ENCODE results near the gene TGM2.

The TGM2 gene

DNA sequence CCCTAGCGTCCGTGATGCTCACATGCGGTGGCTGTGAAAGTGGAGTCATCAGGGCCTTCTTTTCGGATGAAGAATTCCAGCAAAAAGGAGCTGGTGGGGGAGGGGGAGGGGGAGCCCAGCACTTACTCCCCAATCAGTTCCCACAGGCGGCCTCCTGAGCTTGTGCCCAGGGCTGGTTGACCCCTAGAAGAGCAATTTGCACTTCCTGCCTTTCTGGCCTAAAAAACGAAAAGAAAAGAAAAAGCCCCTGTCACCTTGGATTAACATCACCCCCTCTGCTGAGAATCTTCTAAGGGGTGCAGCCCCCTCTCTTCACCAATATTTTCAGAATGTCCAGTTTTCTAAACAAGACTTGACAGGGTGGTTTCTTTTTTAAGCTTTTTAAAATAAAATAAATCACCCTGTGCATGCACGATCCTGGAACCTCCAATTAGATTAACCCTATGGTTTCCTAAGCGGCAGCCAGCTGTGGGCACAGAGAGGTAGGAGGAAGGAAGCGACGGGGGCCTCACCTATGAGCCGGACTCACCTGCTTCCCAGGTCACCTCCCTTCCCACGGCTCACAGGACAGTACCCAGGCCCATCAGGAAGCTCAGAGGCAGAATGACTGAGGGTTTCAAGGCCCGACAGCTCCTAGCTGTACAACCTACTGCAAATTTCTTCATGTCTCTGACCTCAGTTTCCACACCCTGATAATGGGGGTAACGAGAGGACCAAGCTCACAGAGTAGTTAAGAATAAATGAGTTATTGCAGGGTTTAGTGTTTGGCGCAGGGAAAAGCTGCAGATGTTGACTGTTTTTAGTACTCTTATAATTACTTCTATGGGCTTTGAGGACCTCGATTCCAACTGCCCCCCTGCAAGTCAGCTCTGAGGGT is 10.5 kb upstream of the TGM2 start:
- DNase-seq: no peak

DNA sequence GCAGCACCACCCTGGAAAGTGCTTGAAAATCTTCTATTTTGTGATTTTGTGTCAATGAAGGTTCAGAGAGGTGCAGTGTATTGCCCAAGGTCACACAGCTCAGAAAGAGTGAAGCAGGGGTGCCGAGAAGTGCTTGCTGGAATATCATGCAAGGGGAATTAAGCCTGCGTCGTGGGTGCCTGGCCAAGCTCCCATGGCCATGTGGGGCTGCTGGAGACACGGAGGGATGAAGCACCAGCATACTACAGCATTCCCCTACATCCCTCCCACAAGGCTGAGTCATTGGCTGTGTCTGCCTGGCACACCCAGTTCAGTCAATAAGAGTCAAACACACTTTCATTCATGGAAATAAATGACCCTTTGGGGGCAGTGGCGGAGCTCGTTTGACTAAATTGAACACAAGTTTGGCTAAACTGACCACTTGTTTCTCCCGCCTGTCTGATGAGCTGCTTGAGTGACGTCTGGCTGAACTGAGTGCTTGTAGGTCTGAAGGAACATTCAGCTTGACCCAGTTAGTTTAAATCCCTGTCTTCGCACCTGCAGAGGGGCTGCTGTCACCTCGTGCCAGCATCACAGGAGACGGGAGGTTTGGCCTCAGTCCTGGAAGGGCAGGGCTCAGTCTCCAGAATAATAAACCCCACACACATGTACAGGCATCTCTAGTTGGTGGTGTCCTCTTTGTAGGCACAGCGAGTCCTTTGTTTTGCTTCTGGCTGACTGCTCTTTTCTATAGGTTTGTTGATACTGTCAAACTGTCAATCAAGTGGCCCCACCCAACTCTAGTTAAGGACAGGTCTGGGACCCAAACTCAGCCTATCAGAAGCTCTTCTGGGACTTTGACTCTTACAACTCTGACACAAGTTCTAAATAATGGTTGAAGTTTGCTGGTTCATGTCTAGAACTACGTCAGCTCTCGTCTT is 8.4 kb upstream of the TGM2 start:
- DNase-seq: no peak

DNA sequence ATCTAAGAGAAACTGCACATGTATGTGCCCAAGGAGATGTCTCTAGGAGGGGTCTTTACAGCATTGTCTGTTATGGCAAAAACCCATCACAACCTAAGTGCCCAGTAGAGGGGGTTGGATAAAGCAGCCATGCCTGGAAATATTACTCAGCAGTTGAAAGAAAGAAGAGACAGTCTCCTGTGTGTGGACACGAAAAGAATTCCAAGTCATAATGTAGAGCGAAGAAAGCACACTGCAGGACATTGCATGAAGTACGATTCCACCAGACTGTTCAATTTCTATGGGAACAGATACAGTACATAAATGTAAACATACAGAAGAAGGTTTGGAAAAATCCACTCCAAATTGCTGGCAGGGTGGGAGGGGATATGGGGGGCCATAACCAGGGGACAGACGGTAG is 7.3 kb upstream of the TGM2 start:
- DNase-seq: no peak

DNA sequence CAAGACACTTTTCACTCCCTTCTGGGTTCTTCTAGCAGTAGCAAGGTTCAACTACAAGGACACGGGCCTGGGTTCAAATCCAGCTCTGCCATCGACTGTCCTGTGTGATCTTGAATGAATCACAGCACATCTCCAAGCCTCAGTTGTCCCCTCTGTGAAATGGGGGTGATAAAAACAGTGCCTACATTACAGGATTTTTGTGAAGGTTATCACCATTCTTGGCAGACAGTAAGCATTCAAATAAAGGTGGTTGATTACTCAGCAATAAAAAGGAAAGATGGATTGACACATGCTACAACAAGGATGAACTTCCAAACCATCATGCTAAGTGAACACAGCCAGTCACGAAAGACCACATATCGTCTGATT is 6.6 kb upstream of the TGM2 start:
- DNase-seq: no peak

DNA sequence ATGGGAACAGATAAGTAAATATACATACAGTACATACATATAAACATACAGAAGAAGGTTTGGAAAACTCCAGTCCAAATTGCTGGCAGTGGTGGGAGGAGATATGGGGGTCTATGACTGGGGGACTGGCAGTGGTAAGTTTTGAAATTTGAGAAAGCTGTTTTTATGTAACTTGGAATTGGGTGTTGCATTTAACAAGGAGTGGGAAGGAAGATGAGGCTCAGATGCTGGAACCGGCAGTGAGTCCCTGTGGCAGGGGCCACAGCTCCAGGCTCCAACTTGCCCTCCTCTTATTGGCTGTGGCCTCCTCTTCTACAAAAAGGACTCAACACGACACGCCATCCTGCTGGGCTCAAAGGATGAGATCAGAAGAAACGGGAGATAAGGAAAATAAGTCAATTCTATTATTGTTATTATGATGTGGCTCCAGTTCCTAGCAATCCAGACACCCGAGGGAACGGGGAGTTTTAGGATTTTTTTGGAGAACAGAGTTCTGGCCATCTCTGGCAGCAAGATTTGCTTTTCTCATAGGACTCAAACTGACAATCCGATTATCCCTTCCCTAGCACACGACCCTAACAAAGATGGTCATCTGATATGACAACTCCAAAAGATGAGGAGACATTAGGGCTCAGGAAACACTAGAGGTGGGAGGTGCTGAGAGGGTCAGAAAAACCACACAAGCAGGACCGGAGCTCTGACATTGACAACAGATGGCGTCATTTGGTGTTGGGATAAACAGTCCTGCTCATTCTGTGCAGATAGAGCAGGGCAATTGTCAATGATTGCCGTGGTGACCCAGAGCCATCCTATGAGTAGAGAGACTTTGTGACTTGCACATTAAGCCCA is 6.0 kb upstream of the TGM2 start:
- no peak for DNase-seq

DNA sequence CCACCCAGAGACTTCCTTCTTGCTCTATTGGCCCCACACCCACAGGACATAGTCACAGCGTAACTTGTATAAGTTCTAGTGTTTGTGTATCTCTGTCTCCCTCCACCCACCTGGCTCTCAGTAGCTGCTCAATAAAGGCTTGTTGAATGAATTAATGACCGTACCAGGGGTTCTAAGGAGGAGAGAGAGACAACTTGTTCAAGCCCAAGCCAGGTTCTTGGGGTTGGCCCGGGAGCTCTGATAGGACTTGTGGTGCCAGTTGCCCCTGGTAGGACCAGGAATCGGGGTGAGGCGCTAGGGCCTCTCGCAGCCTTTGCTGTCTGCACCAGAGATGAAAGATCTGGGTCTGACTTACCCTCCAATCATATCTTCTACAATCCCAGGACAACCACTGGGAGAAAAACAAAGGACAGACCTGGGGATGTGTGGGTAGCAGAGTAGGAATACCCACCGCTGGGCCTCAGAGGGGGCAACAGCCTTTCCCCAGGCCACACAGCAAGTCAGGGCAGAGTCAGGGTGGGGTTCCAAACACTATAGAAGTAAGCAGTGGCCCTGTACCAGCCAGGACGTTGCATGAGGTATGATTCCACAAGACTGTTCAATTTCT is 5.3 kb upstream of the TGM2 start:
- DNase-seq: no peak

DNA sequence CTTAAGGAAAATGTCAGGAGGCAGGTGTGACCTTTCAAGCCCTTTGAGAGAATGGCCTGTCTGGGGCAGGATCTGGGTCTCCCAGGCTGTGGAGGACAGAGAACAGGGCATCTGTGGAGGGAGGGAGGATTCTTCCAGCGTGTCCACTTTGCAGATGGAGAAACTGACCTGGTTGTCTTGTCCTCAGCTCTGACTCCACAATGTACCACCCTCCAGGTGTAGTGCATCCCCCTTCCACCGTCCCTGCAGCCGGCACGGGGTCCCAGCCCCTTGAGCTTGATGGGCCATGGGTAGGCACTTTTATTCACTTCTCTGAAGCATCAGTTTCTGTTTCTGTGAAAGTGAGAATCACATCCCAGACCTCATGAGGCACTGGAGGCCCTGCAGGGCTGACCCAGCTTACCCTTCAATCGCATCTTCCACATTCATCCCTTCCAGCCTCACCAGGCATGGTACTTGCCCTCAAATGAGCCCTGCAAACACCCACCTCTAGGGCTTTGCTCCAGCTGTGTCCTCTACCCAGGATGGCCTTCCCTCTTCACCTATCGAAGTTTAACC is 4.6 kb upstream of the TGM2 start:
- no peak for DNase-seq

DNA sequence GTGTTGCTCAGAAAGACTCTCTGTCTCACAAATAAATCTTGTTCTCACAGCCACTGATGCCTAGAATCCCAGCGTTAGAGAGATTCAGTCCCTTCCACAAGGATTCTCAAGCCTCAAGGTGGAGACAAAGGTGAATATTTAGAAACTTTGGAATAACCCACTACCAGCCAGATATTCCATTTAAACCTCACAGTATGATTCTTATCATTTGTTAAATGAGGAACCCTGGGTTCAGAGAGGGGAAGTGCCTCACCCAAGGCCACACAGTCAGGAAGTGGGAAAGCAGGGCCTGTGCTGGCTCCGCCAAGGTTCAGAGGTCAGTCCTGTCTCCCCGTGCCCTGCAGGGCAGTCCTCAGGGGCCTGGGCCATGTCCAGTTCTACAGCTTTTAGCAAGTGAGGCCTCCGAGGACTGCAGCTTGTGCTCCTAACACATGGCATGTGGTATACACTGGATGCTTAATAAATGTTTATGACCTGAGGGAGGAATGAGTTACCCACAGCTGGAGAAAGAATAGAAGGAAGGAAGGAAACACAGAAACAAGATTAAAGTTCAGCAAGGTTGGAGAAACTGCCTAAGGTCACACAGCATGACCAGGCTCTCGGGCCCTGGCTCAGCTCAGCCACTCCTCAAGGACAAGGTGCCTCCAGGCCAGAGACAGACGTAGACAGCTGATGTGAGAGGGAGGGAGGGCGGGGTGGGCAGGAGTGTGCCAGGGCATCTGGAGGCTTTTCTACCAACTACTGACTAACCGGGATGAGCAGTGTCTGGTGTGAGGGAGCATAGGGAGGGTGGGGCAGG is 3.9 kb upstream of the TGM2 start:
- no peak for DNase-seq

DNA sequence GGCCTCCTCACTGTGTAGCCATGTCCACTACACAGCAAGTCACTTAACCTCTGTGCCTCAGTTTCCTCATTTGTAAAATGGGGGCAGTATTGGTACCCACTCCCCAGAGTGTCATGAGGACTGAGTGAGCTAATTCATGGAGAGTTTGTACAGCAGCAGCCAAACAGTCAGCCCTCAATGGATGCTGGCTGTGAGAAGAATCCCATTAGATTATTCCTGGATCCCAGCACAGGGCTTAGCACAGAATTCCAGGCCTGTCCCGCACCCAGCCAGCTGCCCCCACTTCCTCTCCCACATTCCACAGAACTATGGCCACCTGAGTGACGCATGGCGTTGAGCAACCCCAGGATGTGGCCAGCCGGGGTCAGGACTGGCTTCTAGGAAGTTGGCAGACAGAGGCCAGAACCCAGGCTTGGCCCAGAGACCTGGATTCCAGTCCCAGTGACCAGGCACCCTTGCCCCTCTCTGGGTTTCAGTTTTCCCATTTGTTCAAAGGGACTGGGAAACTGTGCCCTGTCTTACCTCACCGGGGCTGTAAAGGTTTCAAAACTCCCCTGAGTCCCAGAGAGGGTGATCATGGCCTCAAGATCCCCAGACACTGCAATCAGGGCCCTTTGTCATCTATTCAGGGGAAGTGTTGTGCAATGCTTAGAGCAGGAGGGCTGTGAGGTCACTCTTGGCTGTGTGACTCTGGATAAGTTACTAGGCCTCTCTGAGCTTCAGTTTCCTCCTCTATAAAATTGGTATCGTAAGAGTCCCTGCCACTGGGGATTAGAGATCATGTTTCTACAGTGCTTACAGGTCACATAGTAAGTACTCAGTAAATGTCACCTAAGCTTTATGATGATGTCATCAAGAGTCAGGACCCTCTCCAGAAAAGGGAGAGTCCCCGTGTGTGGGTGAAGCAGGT is 3.0 kb upstream of the TGM2 start:
- no peak for DNase-seq

DNA sequence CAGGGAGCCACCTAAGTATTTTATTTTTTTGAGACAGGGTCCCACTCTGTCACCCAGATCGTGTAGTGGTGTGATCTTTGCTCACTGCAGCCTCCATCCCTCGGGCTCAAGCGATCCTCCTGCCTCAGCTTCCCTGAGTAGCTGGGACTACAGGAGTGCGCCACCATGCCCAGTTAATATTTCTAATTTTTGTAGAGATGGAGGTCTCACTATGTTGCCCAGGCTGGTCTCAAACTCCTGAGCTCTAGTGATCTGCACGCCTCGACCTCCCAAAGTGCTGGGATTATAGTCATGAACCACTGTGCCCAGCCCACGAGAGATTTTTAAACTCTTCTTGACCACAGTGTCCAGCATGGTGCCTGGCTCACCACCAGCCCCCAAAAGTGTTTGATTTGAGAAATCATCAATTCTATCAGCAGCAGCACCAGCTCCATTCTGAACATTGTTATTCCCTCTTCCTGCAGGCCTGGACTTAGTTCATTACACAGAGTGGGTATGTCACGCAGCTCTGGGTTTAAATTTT is 2.3 kb upstream of the TGM2 start:
- DNase-seq: no peak

DNA sequence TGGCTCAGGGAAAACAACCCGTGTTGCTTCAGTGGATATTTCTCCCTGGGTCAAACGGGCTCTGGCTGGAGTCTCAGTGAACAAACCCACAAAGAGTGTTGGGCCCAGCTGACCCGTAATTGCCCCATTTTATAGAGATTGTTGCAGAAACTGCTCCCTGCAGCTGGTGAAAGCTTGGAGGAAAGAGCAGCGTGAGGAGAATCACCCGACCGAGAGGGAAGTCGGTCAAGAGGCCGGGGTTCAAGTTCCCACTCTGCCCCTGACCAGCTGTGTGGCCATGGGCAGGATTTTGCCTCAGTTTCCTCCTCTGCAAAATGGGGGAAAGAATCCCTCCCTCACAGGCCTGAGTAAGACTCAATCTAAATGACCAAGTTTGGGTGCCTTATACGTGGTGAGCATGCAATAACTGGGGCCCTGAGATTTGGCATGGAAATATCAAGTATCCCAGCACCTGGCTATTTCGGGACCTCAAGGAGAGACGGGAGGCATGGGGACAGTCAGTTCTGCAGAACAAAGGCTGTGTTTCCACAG is 1.7 kb upstream of the TGM2 start:
- no peak for DNase-seq

DNA sequence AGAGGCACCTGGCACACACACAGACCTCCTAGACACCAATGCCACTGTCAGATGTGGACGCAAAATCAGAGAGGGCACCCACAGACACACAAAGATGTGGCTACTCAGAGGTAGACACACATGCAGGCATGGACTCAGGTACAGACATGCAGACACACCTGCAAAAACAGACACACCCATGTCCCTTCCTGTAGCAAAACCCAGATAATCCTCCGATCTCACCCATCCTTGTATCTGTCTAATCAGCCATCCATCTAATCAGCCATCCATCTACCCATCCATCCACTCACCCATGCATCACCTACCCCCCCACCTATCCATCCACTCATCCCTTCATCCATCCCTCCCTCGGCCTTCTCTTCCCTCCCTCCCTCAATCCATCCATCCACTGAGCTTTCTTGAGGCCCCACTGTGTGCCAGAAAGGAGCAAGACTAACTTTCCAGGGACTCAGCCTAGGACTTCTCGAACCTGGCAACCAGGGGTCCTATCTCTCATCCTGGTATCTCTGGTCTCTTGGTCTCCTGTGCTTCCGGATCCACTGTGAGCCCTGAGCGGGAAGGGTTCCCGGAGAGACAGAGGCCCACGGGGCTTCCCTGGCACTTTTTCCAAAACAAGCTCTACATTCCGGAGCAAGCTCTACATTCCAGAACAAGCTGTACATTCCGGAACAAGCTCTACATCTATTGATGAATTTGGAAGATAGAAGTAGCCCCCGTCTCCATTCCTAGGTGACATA is 1.1 kb upstream of the TGM2 start:
- DNase-seq: no peak

DNA sequence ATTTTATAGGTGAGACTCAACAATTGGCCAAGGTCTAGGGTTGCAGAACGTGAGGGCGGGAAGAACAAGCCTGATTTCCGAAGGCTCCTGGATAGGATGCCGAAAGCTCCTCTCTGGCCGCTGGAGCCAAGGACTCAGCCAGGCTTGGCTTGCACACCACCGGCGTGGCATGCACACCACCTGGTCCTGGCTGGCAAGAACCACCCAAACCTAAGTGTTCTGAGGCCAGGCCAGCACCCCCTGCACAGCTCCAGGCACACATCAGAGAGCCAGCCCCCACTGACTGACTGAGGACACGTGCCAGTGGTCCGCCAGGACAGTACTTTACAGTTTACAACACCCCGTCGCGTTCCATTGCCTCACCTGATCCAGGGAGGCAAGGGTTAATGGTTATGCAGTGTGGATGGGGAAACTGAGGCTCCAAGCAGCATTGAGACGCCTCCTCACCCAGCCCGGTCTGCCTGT is 414 bp downstream of the TGM2 start:
- no peak for DNase-seq

DNA sequence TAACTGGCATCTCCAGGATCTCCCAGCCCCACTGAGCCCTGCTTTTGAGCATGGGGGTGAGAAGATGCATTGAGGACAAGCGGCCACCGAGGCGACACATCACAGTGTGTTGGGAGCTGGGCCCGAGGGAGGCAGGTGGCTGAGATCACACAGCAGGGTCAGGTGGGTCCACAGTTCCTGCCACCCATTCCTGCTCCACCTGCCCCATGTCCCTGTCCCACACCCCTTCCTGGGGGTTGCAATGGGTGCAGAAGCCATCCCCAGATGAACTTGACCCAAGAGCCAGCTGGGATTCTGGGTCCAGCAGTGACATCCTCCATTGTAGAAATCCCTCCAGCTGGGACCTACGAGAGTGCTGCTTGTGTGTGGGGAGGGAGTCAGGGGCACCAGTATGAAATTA is 1.0 kb downstream of the TGM2 start:
- no peak for DNase-seq

DNA sequence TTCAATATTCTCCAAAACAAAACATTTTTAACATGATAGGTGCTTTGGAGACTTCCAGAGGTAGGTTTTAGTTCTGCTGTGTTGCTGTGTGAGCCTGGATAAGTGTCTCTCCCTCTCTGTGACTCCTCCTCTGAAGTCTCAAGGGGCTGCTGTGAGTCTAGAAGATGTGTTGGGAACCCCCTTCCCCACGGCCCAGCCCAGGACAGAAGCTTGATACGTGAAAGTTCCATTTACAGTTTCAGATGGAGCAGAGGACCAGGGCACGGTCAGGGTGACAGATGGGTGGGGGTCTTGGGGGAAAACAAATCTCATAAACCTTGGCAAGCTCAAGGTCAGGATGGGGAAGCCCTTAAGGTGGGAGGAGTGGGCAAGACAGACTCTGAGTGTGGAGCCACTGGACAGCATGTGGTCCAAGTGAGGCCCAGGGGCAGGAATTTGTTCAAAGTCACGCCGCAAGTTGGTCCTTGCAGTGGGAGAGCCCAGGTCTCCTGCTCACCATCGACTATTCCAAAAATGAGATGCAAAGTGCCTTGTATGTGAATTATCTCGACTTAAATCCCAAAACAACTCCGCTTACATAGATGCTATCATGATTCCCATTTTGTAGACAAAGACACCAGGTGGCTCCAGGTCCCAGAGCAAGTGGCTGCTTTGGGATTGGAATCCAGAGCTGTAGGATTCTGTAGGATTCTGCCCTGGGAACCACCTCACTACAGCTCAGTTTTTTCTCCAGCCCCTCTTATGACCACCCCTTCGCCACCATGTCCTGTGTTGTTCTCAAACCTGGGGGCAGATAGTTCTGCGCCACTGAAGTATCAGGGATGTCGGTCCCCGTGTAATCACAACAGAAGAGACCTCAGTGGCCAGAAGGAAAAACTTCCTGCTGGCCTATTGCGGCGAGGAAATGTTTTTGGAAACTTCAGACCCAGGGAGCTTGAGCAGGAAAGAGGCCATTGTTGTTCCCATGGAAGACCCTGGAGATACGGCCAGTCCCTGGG is 1.9 kb downstream of the TGM2 start:
- no peak for DNase-seq

DNA sequence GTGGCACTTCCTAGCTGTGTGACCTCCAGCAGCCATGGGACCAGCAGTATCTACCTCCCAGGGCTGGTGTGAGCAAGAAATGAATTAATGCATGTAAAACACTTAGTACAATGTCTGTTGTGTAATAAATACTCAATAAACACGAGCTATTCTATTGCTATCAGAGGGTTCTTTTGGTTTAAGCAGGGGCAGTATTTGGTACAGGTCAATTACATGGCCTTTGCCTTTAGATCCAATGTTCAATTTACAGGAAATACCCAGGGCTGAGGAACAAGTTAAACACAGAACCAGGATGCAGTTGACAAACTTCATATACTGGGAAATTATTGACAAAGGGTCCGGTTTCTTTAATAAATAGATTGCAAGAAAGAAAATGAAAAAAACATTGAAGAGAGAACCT is 2.9 kb downstream of the TGM2 start:
- DNase-seq: no peak

DNA sequence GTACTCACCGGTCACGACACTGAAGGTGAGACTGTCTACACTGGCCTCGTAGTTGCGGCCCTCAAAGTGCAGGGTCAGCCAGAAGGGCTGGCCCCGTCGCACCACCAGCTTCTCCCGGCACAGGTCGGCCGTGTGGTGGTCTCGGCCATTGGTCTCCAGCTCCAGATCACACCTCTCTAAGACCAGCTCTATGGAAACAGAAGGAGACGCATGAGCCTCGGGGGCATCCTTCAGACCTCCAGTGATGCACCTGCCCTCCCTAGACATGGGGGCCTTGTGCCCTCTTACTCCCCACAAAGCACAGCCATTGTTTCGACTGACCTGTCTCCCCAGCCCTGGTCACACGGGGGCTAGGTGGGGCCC is 3.7 kb downstream of the TGM2 start:
- no peak for DNase-seq
